Fibroblast of the aortic adventitia (primary cell): ENCODE measurements around the gene PMEPA1. TPM values are rescaled to one million over a fixed set of nuclear protein-coding genes. Genes with fewer than 3 reads are reported as not detected.
A peak's percentile ranks its signal among the peaks of the same experiment; 100 is the strongest.

Source experiments
- DNase-seq: peaks from one replicate; pipeline ENCODE4 v3.0.0-alpha.2; 2010; ENCODE audit warnings: low read depth
- H3K4me3 ChIP-seq: 2 replicates; pipeline ENCODE4 v1.5.1; 2011; ENCODE audit warnings: low read depth, mild to moderate bottlenecking, control low read depth, low read length, moderate library complexity
- CTCF ChIP-seq: IDR thresholded peaks from 2 replicates; pipeline ENCODE4 v1.5.1; 2011; ENCODE audit warnings: mild to moderate bottlenecking, low read length, control low read depth, inconsistent platforms; ENCODE audit not compliant: insufficient read depth
- total RNA-seq: library from RNA; depleted of rRNA; stranded (reverse); fragments of >200 nt; gene quantifications from 2 replicates; pipeline ENCODE4 v1.2.3, GENCODE V29; 2012; ENCODE audit warnings: low replicate concordance

Gene PMEPA1
- total RNA-seq, 1 donor, result 1.4 TPM

DNA sequence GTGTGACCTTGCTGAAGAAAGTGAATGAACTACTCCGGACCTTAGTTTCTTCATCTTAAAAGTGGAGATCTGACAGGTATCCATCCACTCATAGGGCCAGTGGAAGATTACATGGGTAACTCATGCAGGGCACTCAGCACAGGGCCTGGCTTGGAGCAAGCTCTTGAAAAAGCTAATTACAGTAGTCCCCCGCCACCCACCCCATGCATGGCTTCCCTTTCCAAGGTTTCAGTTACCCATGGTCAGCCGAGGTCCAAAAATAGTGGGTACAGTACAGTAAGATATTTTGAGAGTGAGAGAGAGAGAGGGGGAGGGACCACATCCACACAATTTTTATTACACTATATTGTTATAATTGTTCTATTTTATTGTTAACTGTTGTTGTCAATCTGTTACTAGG, 7.1 kb upstream of the PMEPA1 start:
- no peak for DNase-seq
- no peak for TF ChIP-seq CTCF
- H3K4me3 ChIP-seq, result no peak overlapping the region

- peak; percentile 53 for DNase-seq
- no peak overlapping the region for H3K4me3 ChIP-seq
- TF ChIP-seq CTCF, result no peak
Measured at GRCh38 chr20:57716202-57716601, 6.4 kb upstream of the PMEPA1 start.

DNA sequence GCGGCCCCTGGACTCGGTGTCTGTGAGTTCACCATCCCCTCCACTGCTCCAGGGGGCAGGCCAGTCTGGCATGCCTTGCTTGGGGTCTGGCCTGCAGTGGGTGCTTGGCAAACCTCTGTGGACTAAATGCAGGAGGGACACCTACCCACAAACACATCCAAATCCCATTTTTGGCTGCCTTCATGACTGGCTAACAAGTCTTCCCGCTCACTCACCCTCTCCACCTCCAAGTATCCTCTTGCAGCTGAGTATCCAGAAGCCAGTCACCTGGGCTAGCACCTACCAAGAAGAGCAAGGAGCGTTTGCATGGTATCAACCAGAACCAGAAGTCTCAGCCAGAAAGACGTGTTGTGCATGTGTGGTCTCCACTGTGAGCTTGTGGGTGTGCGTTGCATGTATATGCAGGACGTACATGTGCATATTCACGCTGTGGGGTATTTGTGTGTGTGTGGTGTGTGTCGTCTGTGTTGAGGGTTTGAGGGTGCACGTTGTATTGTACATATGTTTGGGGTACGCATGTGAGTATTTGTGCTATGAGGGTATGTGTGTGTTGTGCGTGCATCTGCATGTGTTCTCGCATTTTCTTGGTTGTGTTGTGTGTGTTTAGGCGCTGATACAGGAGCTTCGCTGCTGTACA, 5.6 kb upstream of the PMEPA1 start:
- no peak overlapping the region for H3K4me3 ChIP-seq
- no peak for DNase-seq
- TF ChIP-seq CTCF, result no peak

GRCh38 chr20:57714409-57715267, 4.8 kb upstream of the PMEPA1 start:
- DNase-seq, result peak; percentile 61
- no peak for TF ChIP-seq CTCF
- no peak overlapping the region for H3K4me3 ChIP-seq

- no peak for DNase-seq
- no peak overlapping the region for H3K4me3 ChIP-seq
- no peak for TF ChIP-seq CTCF
Measured at GRCh38 chr20:57713951-57714350, 4.1 kb upstream of the PMEPA1 start.

GRCh38 chr20:57713505-57713903, 3.7 kb upstream of the PMEPA1 start:
- H3K4me3 ChIP-seq, result no peak overlapping the region
- no peak for DNase-seq
- TF ChIP-seq CTCF, result no peak
